ENCODE measurements around the gene CBLB.

DNA sequence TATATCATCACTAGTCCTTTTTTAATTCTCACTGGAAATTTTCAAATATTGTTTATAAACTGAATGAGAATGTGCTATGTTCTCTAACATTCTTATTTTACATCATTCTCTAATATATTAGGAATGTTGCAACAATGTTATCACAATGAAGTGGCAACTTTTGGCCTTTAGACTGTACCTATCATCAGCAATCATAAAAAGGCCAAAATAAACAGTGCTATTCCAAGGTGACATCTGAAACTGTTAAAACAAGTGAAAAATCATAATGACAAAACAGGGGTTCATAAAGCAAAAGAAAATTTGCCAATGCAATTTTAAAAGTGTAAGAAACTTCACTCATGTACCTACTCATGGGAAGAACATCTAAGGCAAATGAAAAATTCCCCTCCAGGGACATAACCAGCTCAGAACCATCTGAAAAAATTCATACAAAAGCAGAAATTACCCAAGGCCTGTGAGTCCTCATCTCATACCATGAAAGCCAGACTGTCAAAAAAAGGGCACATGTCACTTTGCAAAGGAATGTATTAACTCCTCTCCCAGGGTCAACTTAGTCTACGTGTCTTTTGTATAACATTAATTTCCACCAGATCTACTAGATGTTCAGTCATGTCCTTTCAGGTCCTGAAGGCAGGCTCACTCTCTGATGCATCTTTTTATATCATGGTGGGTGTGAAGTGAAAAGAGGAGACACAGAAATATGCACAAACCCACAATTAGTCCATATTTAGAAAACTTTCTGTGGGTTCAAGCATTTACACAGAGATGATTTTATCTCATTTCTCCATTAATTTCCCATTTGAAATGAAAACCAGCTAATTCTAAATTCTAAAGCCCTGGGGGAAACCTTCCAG is 211.9 kb downstream of the CBLB start:
- TF ChIP-seq, protein P1, sequence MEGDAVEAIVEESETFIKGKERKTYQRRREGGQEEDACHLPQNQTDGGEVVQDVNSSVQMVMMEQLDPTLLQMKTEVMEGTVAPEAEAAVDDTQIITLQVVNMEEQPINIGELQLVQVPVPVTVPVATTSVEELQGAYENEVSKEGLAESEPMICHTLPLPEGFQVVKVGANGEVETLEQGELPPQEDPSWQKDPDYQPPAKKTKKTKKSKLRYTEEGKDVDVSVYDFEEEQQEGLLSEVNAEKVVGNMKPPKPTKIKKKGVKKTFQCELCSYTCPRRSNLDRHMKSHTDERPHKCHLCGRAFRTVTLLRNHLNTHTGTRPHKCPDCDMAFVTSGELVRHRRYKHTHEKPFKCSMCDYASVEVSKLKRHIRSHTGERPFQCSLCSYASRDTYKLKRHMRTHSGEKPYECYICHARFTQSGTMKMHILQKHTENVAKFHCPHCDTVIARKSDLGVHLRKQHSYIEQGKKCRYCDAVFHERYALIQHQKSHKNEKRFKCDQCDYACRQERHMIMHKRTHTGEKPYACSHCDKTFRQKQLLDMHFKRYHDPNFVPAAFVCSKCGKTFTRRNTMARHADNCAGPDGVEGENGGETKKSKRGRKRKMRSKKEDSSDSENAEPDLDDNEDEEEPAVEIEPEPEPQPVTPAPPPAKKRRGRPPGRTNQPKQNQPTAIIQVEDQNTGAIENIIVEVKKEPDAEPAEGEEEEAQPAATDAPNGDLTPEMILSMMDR (IDR thresholded peaks at IDR 0.05) = no peak
- TF ChIP-seq POLR2A (IDR thresholded peaks at IDR 0.05) = no peak
